ENCODE measurements around the gene MARCHF6.

DNA sequence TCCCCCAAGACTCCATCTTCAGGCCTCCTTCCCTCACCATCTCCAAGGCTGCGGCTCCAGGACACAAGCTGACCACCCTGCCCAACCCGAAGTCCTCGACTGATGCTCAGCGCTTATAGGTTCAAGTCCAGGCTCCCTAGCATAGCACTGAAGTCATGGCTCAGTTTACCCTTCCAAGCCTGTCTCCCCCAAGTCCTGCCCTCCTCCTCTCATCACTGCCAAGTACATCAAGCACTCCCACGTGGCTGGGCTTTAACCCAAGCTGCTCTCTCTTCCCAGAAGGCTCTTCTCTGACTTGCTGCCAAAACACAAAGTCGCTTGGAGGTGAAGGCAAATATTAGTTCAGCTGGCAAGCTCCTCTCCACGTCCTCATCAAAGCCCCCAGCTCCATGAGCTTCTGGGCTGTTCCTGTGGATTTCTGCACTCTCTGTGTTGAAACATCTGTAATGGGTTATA is 22.1 kb upstream of the MARCHF6 start:
- TF ChIP-seq, protein P1, sequence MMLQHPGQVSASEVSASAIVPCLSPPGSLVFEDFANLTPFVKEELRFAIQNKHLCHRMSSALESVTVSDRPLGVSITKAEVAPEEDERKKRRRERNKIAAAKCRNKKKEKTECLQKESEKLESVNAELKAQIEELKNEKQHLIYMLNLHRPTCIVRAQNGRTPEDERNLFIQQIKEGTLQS (IDR thresholded peaks at IDR 0.05), result no peak
- TF ChIP-seq, protein P1 (CRISPR knock-in tag; conservative IDR thresholded peaks at IDR 0.05), result no peak
- TF ChIP-seq, protein P2, sequence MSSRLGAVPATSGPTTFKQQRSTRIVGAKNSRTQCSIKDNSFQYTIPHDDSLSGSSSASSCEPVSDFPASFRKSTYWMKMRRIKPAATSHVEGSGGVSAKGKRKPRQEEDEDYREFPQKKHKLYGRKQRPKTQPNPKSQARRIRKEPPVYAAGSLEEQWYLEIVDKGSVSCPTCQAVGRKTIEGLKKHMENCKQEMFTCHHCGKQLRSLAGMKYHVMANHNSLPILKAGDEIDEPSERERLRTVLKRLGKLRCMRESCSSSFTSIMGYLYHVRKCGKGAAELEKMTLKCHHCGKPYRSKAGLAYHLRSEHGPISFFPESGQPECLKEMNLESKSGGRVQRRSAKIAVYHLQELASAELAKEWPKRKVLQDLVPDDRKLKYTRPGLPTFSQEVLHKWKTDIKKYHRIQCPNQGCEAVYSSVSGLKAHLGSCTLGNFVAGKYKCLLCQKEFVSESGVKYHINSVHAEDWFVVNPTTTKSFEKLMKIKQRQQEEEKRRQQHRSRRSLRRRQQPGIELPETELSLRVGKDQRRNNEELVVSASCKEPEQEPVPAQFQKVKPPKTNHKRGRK (tag; IDR thresholded peaks at IDR 0.05), result no peak
- TF ChIP-seq JUND (IDR thresholded peaks at IDR 0.05; ENCODE audit: borderline replicate concordance, low read depth, low read length) (no peak), JUND (tag; IDR thresholded peaks at IDR 0.05; ENCODE audit: borderline replicate concordance, low read depth, low read length) (no peak), ZKSCAN1 (IDR thresholded peaks at IDR 0.05; ENCODE audit: low read depth, low read length) (no peak), HNRNPH1 (optimal IDR thresholded peaks at IDR 0.05; ENCODE audit: low read depth, low read length) (no peak), NRF1 (conservative IDR thresholded peaks at IDR 0.05 in 1 of 2, IDR thresholded peaks at IDR 0.05 in 1 of 2) (no peak), STAT5B (CRISPR knock-in tag; IDR thresholded peaks at IDR 0.05) (no peak)
- TF ChIP-seq, protein P3, sequence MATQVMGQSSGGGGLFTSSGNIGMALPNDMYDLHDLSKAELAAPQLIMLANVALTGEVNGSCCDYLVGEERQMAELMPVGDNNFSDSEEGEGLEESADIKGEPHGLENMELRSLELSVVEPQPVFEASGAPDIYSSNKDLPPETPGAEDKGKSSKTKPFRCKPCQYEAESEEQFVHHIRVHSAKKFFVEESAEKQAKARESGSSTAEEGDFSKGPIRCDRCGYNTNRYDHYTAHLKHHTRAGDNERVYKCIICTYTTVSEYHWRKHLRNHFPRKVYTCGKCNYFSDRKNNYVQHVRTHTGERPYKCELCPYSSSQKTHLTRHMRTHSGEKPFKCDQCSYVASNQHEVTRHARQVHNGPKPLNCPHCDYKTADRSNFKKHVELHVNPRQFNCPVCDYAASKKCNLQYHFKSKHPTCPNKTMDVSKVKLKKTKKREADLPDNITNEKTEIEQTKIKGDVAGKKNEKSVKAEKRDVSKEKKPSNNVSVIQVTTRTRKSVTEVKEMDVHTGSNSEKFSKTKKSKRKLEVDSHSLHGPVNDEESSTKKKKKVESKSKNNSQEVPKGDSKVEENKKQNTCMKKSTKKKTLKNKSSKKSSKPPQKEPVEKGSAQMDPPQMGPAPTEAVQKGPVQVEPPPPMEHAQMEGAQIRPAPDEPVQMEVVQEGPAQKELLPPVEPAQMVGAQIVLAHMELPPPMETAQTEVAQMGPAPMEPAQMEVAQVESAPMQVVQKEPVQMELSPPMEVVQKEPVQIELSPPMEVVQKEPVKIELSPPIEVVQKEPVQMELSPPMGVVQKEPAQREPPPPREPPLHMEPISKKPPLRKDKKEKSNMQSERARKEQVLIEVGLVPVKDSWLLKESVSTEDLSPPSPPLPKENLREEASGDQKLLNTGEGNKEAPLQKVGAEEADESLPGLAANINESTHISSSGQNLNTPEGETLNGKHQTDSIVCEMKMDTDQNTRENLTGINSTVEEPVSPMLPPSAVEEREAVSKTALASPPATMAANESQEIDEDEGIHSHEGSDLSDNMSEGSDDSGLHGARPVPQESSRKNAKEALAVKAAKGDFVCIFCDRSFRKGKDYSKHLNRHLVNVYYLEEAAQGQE (IDR thresholded peaks at IDR 0.05; ENCODE audit: borderline replicate concordance), result no peak
- TF ChIP-seq, protein P3 (CRISPR knock-in tag; IDR thresholded peaks at IDR 0.05; ENCODE audit: low read depth), result no peak
- TF ChIP-seq, protein P4, sequence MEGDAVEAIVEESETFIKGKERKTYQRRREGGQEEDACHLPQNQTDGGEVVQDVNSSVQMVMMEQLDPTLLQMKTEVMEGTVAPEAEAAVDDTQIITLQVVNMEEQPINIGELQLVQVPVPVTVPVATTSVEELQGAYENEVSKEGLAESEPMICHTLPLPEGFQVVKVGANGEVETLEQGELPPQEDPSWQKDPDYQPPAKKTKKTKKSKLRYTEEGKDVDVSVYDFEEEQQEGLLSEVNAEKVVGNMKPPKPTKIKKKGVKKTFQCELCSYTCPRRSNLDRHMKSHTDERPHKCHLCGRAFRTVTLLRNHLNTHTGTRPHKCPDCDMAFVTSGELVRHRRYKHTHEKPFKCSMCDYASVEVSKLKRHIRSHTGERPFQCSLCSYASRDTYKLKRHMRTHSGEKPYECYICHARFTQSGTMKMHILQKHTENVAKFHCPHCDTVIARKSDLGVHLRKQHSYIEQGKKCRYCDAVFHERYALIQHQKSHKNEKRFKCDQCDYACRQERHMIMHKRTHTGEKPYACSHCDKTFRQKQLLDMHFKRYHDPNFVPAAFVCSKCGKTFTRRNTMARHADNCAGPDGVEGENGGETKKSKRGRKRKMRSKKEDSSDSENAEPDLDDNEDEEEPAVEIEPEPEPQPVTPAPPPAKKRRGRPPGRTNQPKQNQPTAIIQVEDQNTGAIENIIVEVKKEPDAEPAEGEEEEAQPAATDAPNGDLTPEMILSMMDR (IDR thresholded peaks at IDR 0.05 in 2 of 3, conservative IDR thresholded peaks at IDR 0.05 in 1 of 3; ENCODE audit: insufficient read depth in 2 of 3, low read depth in 1 of 3, low read length in 3 of 3), result no peak
- TF ChIP-seq, protein P5, sequence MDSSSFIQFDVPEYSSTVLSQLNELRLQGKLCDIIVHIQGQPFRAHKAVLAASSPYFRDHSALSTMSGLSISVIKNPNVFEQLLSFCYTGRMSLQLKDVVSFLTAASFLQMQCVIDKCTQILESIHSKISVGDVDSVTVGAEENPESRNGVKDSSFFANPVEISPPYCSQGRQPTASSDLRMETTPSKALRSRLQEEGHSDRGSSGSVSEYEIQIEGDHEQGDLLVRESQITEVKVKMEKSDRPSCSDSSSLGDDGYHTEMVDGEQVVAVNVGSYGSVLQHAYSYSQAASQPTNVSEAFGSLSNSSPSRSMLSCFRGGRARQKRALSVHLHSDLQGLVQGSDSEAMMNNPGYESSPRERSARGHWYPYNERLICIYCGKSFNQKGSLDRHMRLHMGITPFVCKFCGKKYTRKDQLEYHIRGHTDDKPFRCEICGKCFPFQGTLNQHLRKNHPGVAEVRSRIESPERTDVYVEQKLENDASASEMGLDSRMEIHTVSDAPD (CRISPR knock-in tag; IDR thresholded peaks at IDR 0.05), result no peak
- TF ChIP-seq, protein P6, sequence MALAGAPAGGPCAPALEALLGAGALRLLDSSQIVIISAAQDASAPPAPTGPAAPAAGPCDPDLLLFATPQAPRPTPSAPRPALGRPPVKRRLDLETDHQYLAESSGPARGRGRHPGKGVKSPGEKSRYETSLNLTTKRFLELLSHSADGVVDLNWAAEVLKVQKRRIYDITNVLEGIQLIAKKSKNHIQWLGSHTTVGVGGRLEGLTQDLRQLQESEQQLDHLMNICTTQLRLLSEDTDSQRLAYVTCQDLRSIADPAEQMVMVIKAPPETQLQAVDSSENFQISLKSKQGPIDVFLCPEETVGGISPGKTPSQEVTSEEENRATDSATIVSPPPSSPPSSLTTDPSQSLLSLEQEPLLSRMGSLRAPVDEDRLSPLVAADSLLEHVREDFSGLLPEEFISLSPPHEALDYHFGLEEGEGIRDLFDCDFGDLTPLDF (CRISPR knock-in tag; IDR thresholded peaks at IDR 0.05), result no peak
